T-helper 2 cell (primary cell): ENCODE results near the gene NDUFB3.

Source experiments
- DNase-seq, 5 experiments: peaks; one replicate each; pipeline versions ENCODE4 v3.0.0 to v3.0.0-alpha.2; 2012 to 2022

NDUFB3 gene

GRCh38 chr2:201093573-201093972, 21.8 kb downstream of the NDUFB3 start:
- DNase-seq: no peak

- no peak for DNase-seq
Observed at GRCh38 chr2:201100497-201100896, 28.7 kb downstream of the NDUFB3 start.

- DNase-seq: no peak
Observed at GRCh38 chr2:201105759-201106158, 34.0 kb downstream of the NDUFB3 start.

GRCh38 chr2:201107624-201108023, 35.8 kb downstream of the NDUFB3 start:
- DNase-seq: no peak

GRCh38 chr2:201108341-201108740, 36.5 kb downstream of the NDUFB3 start:
- no peak for DNase-seq

- DNase-seq: no peak
Observed at GRCh38 chr2:201109186-201109585, 37.4 kb downstream of the NDUFB3 start.

DNA sequence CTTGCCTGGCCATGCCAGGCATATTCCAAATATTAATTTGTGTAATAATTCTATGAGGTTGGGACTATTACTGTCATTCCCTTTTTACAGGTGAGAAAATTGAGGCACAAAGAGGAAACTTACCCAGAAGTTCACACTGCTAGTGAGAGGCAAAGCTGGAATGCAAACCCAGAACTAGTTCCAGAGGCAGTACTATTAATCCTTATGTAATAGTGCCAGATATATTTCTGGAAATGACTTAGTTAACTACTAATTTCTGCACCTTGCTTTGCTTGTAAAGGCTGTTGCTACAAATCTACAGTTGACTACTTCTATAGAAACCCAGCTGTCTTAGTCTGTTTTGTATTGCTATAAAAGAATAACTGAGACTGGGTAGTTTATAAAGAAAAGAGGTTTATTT, 38.8 kb downstream of the NDUFB3 start:
- DNase-seq: no peak

DNA sequence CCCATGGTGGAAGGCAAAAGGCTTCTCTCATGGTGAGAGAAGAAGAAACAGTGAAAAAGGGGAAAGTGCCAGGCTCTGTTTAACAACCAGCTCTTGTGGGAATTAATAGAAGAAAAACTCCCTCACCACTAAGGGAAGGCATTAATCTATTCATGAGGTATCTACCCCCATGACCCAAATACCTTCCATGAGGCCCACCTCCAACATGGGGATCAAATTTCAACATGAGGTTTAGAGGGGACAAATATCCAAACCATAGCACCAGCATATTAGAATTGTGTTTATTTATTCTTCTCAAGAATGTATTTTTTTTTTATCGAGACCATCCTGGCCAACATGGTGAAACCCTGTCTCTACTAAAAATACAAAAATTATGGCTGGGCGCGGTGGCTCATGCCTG, 39.3 kb downstream of the NDUFB3 start:
- DNase-seq: no peak

DNA sequence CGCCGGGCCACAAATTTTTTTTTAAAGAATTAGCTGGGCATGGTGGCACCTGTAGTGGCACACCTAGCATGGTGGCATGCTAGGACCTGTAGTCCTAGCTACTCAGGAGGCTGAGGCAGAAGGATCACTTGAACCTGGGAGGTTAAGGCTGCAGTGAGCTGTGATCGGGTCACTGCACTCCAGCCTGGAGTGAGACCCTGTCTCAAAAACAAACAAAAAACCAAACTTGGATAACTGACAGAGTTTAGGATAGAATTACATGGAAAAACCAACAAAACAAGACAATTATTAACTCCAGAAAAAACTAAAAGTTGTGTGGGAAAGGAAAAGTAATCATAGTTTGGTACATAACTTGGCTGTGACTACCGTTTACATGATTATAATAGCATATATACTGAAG, 42.5 kb downstream of the NDUFB3 start:
- no peak for DNase-seq

- DNase-seq: no peak
Observed at GRCh38 chr2:201114846-201115245, 43.0 kb downstream of the NDUFB3 start.

DNA sequence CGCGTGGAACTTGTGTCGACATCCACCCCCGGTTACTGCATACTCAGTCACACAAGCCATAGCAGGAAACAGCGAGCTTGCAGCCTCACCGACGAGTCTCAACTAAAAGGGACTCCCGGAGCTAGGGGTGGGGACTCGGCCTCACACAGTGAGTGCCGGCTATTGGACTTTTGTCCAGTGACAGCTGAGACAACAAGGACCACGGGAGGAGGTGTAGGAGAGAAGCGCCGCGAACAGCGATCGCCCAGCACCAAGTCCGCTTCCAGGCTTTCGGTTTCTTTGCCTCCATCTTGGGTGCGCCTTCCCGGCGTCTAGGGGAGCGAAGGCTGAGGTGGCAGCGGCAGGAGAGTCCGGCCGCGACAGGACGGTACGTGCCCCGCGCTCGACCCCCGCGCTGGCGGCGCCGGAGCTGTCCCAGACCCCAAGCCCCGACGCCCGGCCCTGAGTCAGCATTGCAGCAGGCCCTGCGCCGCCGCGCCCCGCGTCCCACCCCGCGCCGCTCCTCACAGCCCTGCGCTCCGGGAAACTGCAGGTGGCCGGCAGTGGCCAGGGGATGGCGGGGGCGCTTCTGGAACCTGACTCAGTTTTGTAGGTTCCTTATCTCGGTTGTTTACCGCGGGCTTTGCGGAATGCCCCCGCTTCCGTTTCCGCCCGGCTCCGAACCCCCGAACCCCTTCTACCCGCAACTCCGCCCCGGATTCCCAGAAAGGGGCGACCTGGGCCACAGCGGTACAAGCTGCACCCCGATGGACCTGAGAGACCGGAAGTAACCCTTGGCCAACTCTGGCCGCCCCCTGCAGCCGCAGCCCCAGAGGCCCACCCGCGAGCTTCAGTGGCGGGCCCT, 44.5 kb downstream of the NDUFB3 start, which contains the start of gene CFLAR:
Gene CFLAR, plus strand, starts transcription at position 50 of the 844 bp plus-strand sequence. CDS start 13,702 bp downstream, outside the sequence.
- DNase-seq: peak; percentile 69 to 94 (median 75)

DNA sequence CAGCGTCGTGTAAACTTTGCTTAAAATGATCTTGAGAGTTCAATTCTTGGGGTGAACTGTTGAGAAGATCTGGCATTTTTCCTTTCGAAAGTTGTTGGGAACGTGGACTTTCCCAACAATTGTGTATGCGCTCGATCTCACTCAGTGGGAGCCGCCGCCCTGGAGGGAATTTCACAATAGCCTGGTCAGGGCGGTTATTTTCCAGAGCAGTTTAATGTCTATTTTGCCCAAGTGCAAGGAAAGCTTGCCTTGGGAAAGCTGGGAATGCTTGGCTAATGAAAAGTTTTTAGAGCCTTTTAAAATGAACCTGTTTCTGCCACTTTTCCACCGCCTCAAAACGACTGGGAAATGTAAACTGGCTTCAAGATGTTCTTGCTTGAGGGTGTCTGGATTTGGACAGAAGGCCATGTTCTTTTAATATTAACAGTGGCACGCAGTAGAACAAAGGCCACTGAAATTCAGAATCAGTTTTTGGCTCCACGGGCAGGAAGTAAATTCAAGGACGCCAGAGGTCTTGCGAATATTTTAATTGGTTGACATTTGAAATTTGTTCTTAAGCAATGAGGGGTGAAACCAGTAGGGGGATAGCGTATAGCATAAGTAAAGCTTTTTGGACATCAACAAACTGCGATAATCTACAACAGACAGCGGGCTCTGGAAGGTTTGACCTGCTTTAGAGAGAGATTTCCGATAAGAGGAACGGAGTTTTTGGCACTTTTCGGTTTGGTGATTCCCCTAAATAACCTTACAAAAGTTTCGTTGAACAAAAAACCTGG, 45.3 kb downstream of the NDUFB3 start:
- DNase-seq: peak in 3 of 5 experiments; percentile 15 to 92 (median 72)

- peak in 1 of 5 experiments; percentile 24 for DNase-seq
Observed at GRCh38 chr2:201117735-201118094, 45.9 kb downstream of the NDUFB3 start.

DNA sequence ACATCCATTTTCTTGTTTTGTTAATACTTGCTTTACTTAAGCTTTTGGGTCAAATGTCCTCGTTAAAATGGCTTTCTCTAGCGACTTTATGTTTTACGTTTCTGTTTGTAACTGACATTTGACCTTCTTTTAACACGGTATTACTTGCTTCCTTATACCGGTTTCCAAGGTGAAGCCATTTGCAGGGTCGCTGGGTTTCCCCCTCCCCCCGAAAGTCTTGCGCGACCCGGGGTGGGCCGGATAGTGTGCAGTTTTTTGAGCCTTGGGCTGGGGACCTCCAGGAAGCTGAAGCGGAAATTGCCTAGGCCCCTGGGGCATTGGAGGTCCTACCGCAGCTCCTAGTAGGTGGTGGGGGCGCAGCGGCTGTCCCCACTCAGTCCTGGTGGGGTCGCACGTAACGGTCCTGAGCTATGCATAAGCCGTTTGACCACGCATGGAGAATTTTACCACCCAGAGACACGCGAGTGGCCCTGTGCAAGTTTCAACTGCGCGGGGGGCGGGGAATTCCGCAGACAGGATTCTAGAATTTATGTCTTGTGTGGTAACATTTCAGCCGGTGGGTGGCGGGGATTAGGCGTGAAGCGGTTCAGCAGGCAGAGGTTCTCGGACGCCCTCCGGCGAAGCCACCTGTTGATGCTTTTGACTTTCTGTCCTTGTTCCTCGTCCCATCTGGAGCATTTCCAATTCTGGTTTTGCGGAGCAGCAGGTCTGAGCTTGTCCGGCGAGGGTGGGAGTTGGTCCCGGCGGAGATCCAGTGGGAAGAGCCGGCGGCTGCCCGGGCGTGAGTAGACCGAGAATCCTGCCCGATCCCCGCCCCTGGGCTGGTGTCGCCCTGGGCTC, 46.5 kb downstream of the NDUFB3 start:
- peak; percentile 66 to 91 (median 74) for DNase-seq

GRCh38 chr2:201118961-201119854, 47.4 kb downstream of the NDUFB3 start:
- peak in 2 of 5 experiments; percentile 30 to 68 for DNase-seq

- DNase-seq: no peak
Observed at GRCh38 chr2:201122276-201122675, 50.5 kb downstream of the NDUFB3 start.

- DNase-seq: peak in 2 of 5 experiments; percentile 22 to 44
Observed at GRCh38 chr2:201126308-201127151, 54.7 kb downstream of the NDUFB3 start.

DNA sequence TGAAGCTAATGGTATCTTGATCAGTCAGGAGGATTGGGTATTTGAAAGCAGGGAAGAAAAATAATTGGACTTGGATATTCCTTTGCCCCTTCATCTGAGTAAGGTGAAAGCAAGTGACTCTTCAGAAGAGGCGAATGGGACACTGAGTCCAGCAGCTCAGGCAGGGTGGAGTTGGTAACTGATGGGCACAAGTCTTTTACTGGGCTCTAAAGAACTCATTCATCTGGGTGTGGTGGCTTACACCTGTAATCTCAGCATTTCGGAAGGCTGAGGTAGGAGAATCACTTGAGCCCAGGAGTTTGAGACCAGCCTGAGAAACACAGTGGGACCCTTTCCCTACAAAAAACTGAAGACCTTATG, 55.3 kb downstream of the NDUFB3 start:
- no peak for DNase-seq

DNA sequence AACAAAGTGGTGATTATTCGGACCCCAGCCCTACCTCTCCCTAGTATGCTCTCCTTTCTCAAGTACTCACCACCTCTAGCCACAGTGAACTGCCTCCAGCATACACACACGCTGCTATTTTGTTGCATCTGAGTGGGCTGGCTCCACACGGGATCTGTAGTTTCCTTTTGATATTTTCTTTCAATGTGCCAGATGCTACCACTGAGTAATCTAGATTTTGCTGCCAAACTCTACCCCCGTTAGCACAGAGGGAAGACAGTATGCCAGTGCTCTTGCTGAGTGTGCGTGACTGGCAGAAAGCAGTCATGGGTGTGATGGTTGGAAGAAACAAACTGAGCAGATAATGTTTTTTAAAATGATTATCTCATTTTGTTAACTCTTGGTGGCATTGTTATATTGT, 55.8 kb downstream of the NDUFB3 start:
- DNase-seq: peak in 1 of 5 experiments; percentile 83

GRCh38 chr2:201128033-201128432, 56.2 kb downstream of the NDUFB3 start:
- no peak for DNase-seq
